Right ventricle myocardium inferior (tissue), 1 donor: ENCODE results near the gene UBR1. TPM values are rescaled to one million over a fixed set of nuclear protein-coding genes. Genes with fewer than 3 reads are reported as not detected.
A peak's percentile ranks its signal among the peaks of the same experiment; 100 is the strongest.
"Not testable (repeated sequence)": the region's sequence is repeated elsewhere in the genome, so short reads cannot be mapped to it uniquely, and the experiment has no call there.

ENCODE experiments used
- ATAC-seq: fragments of 200-7000 bp; cut with Tn5 transposase; one replicate; pipeline ENCODE4 v1.9.1; 2020; ENCODE audit warnings: mild to moderate bottlenecking, moderate library complexity
- DNase-seq: peaks from one replicate; pipeline ENCODE4 v3.0.0; 2021; ENCODE audit errors: missing footprints
- intact Hi-C: fragments of 100-400 bp; cut with DNase I; formaldehyde crosslinking; loops from one replicate; pipeline ENCODE4 v1.11.0; 2022
- long read RNA-seq: library from polyadenylated mRNA; unstranded; transcript quantifications from one replicate; pipeline ENCODE4 v2.0.0, GENCODE V29; 2021
- total RNA-seq: library from RNA; stranded (reverse); fragmentation: NEBNext Ultra II Directional; extraction: Animal tissue kit (Norgen Biotek cat#: 25700); gene quantifications from one replicate; pipeline ENCODE4 v1.2.1, GENCODE V29; 2021
- donor health status: DM: no; HTN: yes; CAD: no; lungs with severe emphysema.

The UBR1 gene
- 20.2 TPM for total RNA-seq
- long read RNA-seq, partial matches to known transcripts = 2 of 2 reads
- long read RNA-seq, other reads (novel, unspliced or antisense) = 0 of 2 reads

- DNase-seq (peak; percentile 96), ATAC-seq (peak; percentile 94)
- intact Hi-C loops = no loop called here
Observed at GRCh38 chr15:43105778-43106485, at the start of gene UBR1. Gene UBR1, minus strand, starts transcription at chr15:43106038. Its CDS starts 16 bp downstream, at chr15:43106022.

DNA sequence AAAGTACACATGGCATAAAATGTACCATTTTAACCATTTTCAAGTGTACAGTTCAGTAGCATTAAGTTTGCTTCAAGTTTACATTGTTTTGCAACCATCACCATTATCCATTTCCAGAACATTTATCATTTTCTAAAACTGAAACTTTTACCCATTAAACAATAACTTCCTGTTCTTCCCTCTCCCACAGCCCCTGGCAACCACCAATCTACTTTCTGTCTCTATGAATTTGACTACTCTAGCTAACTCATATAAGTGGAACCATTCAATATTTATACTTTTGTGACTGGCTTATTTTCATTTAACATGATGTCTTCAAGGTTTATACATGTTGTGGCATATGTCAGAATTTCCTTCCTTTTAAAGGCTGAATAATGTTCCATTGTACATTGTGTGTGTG, 47.4 kb upstream of the UBR1 start:
- no peak for ATAC-seq
- intact Hi-C loops = loop anchor here (10.0 kb wide), 1 partner anchor 128 kb away; no protein-coding TSS in a partner anchor
- DNase-seq = no peak

- DNase-seq (no peak), ATAC-seq (no peak)
- intact Hi-C loops = loop anchor here (10.0 kb wide), 1 partner anchor 127 kb away; no protein-coding TSS in a partner anchor
Observed at GRCh38 chr15:43151688-43152087, 45.9 kb upstream of the UBR1 start.

DNA sequence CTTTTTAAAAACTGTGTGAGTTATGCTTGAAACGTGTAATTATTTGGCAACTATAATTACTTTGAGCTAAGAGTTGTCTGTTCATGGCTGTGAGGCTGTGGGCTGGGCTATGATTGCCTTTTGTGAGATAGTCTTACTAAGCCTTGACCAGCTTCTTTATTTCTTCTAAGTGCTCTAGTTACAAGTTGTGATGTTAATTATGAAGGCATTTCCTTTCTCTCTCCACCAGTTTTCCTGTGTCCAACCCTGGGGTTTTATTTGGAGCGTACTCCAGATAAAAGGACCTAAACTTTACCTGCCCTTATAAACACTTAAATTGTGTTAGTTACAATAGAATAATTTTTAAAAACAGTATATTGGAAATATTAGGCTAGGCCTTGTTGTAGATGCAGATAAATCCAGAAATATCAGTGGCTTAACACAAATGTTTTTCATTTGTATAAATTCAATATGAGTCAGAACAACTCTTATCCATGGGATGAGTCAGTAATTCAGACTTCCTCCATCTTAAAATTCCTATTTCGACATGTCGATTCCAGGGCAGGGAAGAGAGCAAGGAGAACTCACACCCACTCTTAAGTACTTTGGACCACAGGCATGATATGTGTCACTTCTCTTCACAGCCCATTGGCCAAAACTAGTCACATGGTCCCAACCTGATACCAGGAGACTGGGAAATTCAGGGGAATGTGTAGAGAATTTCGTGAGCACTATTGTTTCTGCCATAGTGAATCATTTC, 44.5 kb upstream of the UBR1 start:
- intact Hi-C loops = loop anchor here (10.0 kb wide), 1 partner anchor 126 kb away; no protein-coding TSS in a partner anchor
- DNase-seq (no peak), ATAC-seq (no peak)

- DNase-seq (no peak), ATAC-seq (no peak)
- intact Hi-C loops = no loop called here
Observed at GRCh38 chr15:43146184-43146583, 40.3 kb upstream of the UBR1 start.

GRCh38 chr15:43144512-43144911, 38.7 kb upstream of the UBR1 start:
- ATAC-seq = no peak
- intact Hi-C loops = no loop called here

DNA sequence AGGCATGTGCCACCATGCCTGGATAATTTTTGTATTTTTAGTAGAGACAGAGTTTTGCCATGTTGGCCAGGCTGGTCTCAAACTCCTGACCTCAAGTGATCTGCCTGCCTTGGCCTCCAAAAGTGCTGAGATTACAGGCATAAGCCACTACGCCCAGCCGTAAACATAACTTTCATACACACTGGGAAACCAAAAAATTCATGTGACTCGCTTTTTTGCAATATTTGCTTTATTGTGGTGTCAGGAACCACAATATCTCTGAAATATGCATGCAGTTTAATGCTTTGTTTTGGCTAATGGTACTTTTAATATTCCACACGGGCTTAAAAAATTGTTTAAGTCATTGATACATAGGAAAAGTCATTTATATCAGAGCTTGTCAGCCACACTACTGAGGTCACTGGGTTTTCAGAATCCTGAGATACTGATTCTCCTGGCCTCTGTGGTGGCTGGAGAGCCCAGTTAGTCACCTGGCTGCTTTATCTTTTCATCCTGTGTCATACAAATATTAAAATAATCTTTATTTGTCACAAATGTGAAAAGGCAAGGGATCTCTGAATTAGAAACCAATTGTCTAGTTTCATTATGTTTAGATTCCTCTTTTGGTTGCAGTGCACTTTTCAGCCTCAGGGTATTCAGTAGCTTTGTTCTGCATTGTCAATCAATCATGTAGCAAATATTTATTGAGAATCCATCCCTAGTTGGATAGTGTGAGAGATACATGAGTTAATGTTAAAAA, 37.5 kb upstream of the UBR1 start:
- intact Hi-C loops = no loop called here

More at GRCh38 chr15:43144512-43144911, 38.7 kb upstream of the UBR1 start:
- DNase-seq = no peak

GRCh38 chr15:43135351-43135750, 29.5 kb upstream of the UBR1 start:
- intact Hi-C loops = no loop called here
- DNase-seq = no peak
- ATAC-seq = no peak

More for the DNA sequence above, 37.5 kb upstream of the UBR1 start:
- DNase-seq (no peak), ATAC-seq (no peak)

DNA sequence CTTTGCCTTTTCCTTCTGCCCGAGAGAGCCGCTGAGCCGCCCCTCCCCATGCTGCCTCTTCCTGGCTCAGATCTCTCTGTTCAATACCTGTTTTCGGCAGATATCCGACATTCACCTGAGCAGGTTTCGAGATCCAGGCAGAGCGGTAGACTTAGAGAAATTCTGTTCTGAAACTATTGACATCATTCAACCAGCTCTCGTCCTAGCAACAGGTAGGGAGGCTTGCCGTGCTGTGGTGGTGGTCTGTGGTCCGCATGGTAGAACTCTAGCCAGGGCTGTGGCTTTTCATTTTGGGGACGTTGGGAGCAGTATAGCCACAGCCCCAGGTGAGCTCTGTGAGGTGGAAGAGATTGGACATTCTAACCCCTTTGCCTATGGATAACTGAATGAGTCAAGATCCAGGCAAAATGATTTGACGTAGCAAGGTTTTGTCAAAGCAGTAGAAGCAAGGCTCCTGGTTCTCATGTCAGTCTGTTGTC, 28.4 kb upstream of the UBR1 start:
- no peak for ATAC-seq
- intact Hi-C loops = no loop called here
- DNase-seq = no peak

- intact Hi-C loops = no loop called here
- DNase-seq (peak; percentile 93), ATAC-seq (peak; percentile 90)
Observed at GRCh38 chr15:43133430-43134156, 27.8 kb upstream of the UBR1 start, which contains the start of gene TMEM62. Gene TMEM62, plus strand, starts transcription at chr15:43133586. Its CDS starts 217 bp downstream, at chr15:43133803.

GRCh38 chr15:43132830-43133429, 27.1 kb upstream of the UBR1 start:
- no peak for DNase-seq
- no peak for ATAC-seq
- intact Hi-C loops = no loop called here

- ATAC-seq = no peak
- intact Hi-C loops = no loop called here
Observed at GRCh38 chr15:43128980-43129335, 23.1 kb upstream of the UBR1 start.

GRCh38 chr15:43128174-43128979, 22.5 kb upstream of the UBR1 start:
- intact Hi-C loops, DNase-seq, ATAC-seq: not testable (repeated sequence)

More at GRCh38 chr15:43128980-43129335, 23.1 kb upstream of the UBR1 start:
- DNase-seq = no peak

DNA sequence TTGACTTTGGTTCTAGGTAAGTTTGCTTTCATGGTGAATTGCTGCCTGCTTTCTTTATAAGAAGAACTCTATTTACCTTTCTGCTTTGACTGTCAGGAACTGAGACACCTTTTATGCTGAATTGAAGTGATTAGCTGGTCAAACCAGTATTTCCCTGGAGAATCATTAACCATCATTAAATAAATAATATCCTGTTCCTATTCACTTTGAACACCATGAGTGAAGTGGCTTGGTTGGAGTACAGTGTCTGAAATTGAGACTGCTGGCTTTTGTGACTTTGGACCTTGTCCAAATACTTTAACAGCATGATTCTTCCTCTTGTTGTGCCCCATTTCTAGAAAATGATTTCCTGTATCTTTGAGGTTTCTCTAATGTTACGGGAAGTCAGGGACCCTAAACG, 21.9 kb upstream of the UBR1 start:
- intact Hi-C loops = no loop called here
- DNase-seq (no peak), ATAC-seq (no peak)

DNA sequence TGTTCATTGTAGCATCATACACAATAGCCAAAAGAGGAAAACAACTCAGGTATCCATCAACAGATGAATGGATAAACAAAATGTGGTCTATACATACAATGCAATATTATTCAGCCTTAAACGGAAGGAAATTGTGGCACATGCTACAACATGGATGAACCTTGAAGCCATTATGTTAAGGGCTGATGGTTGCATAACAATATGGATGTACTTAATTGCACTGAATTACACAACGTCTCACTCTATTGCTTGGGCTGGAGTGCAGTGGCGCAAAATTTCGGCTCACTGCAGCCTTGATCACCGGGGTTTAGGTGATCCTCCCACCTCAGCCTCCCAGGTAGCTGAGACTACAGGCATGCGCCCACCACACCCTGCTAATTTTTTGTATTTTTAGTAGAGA, 20.5 kb upstream of the UBR1 start:
- intact Hi-C loops = no loop called here
- DNase-seq (no peak), ATAC-seq (no peak)

GRCh38 chr15:43125100-43125661, 19.3 kb upstream of the UBR1 start:
- no peak for ATAC-seq
- DNase-seq = no peak
- intact Hi-C loops = no loop called here

GRCh38 chr15:43121863-43122262, 16.0 kb upstream of the UBR1 start:
- intact Hi-C loops = no loop called here
- ATAC-seq (no peak), DNase-seq (no peak)
